H9 (cell line): Measurements from ENCODE around the gene RPRD1B. TPM values are rescaled to one million over a fixed set of nuclear protein-coding genes. Genes with fewer than 3 reads are reported as not detected.

Experiments used
- DNase-seq: peaks from one replicate; pipeline ENCODE4 v3.0.0-alpha.2; 2017
- H2AFZ ChIP-seq: one replicate; pipeline ENCODE4 v1.6.1; 2013; ENCODE audit warnings: mild to moderate bottlenecking, low read length, control low read depth, moderate library complexity
- H2AK5ac ChIP-seq: 2 replicates; pipeline ENCODE4 v1.6.1; 2013; ENCODE audit warnings: low read length, control low read depth, mixed read lengths; ENCODE audit not compliant: insufficient read length
- H2BK120ac ChIP-seq: one replicate; pipeline ENCODE4 v1.6.1; 2013; ENCODE audit warnings: low read depth, mild to moderate bottlenecking, low read length, control low read depth, inconsistent platforms; ENCODE audit not compliant: poor library complexity, severe bottlenecking
- H2BK12ac ChIP-seq: 2 replicates; pipeline ENCODE4 v1.6.1; 2013; ENCODE audit warnings: low read length, control low read depth, mixed read lengths, low read depth; ENCODE audit not compliant: insufficient read length
- H2BK15ac ChIP-seq: 2 replicates; pipeline ENCODE4 v1.6.1; 2013; ENCODE audit warnings: low read depth, low read length, control low read depth
- H2BK20ac ChIP-seq: one replicate; pipeline ENCODE4 v1.6.1; 2013; ENCODE audit warnings: low read depth, mild to moderate bottlenecking, low read length, control low read depth, inconsistent platforms; ENCODE audit not compliant: poor library complexity, severe bottlenecking
- H2BK5ac ChIP-seq: 2 replicates; pipeline ENCODE4 v1.6.1; 2013; ENCODE audit warnings: low read length, control low read depth, mixed read lengths; ENCODE audit not compliant: insufficient read length
- H3K14ac ChIP-seq: 2 replicates; pipeline ENCODE4 v1.6.1; 2013; ENCODE audit warnings: low read length, control low read depth; ENCODE audit not compliant: insufficient read depth
- H3K18ac ChIP-seq: 2 replicates; pipeline ENCODE4 v1.6.1; 2013; ENCODE audit warnings: low read depth, mild to moderate bottlenecking, mixed read lengths, low read length, control low read depth; ENCODE audit not compliant: insufficient read length
- H3K23ac ChIP-seq: 2 replicates; pipeline ENCODE4 v1.6.1; 2013; ENCODE audit warnings: low read length, control low read depth, mixed read lengths, low read depth; ENCODE audit not compliant: insufficient read length
- H3K23me2 ChIP-seq: 2 replicates; pipeline ENCODE4 v1.6.1; 2013; ENCODE audit warnings: low read depth, mild to moderate bottlenecking, mixed read lengths, low read length, control low read depth; ENCODE audit not compliant: insufficient read length, poor library complexity, severe bottlenecking
- H3K27ac ChIP-seq: 2 replicates; pipeline ENCODE4 v1.5.1; 2013; ENCODE audit warnings: low read length, control low read depth, mixed read lengths, low read depth; ENCODE audit not compliant: insufficient read length
- H3K27me3 ChIP-seq: 2 replicates; pipeline ENCODE4 v1.6.1; 2013; ENCODE audit warnings: low read length, control low read depth, inconsistent platforms; ENCODE audit not compliant: insufficient read depth
- H3K4ac ChIP-seq: 2 replicates; pipeline ENCODE4 v1.6.1; 2013; ENCODE audit warnings: low read depth, mild to moderate bottlenecking, control low read depth, inconsistent platforms, low read length, moderate library complexity
- H3K4me1 ChIP-seq: 2 replicates; pipeline ENCODE4 v1.6.1; 2013; ENCODE audit warnings: low read length, control low read depth, inconsistent platforms; ENCODE audit not compliant: insufficient read depth
- H3K4me2 ChIP-seq: 2 replicates; pipeline ENCODE4 v1.6.1; 2013; ENCODE audit warnings: low read length, control low read depth, mixed read lengths; ENCODE audit not compliant: insufficient read length, insufficient read depth
- H3K56ac ChIP-seq: 2 replicates; pipeline ENCODE4 v1.6.1; 2013; ENCODE audit warnings: low read depth, mild to moderate bottlenecking, mixed read lengths, low read length, control low read depth; ENCODE audit not compliant: insufficient read length
- H3K79me1 ChIP-seq: 2 replicates; pipeline ENCODE4 v1.6.1; 2013; ENCODE audit warnings: low read depth, mild to moderate bottlenecking, moderate library complexity, low read length, control low read depth, inconsistent platforms; ENCODE audit not compliant: insufficient read depth, poor library complexity, severe bottlenecking
- H3K79me2 ChIP-seq: 2 replicates; pipeline ENCODE4 v1.6.1; 2013; ENCODE audit warnings: low read length, control low read depth, inconsistent platforms; ENCODE audit not compliant: insufficient read depth
- H3K9ac ChIP-seq: 2 replicates; pipeline ENCODE4 v1.6.1; 2013; ENCODE audit warnings: low read length, control low read depth, mixed read lengths; ENCODE audit not compliant: insufficient read length; ENCODE audit errors: extremely low read depth
- H3K9me3 ChIP-seq: one replicate; pipeline ENCODE4 v1.6.1; 2013; ENCODE audit warnings: low read depth, low read length, inconsistent platforms; ENCODE audit not compliant: control insufficient read depth
- H3T11ph ChIP-seq: one replicate; pipeline ENCODE4 v1.6.1; 2013; ENCODE audit warnings: mild to moderate bottlenecking, low read length, control low read depth, inconsistent platforms
- H4K20me1 ChIP-seq: one replicate; pipeline ENCODE4 v1.6.1; 2013; ENCODE audit not compliant: control insufficient read depth, insufficient read length, insufficient read depth
- H4K5ac ChIP-seq: 2 replicates; pipeline ENCODE4 v1.6.1; 2013; ENCODE audit warnings: low read depth, mild to moderate bottlenecking, mixed read lengths, low read length, control low read depth; ENCODE audit not compliant: insufficient read length
- H4K8ac ChIP-seq: replicated peaks from 2 replicates; pipeline ENCODE4 v1.6.1; 2013; ENCODE audit warnings: low read length, control low read depth, mixed read lengths, low read depth; ENCODE audit not compliant: insufficient read length
- H4K91ac ChIP-seq: 2 replicates; pipeline ENCODE4 v1.6.1; 2013; ENCODE audit warnings: low read depth, mild to moderate bottlenecking, moderate library complexity, mixed read lengths, low read length, control low read depth; ENCODE audit not compliant: insufficient read length
- H3K27ac Mint-ChIP-seq, 3 experiments: 2 replicates in 2 of 3; 3 replicates in 1 of 3; pipeline ENCODE4 v1.8.0; 2020 to 2021; ENCODE audit warnings: mixed read lengths in 3 of 3, mild to moderate bottlenecking in 1 of 3, moderate library complexity in 1 of 3
- H3K27me3 Mint-ChIP-seq: 2 replicates; pipeline ENCODE4 v1.8.0; 2021; ENCODE audit warnings: low read depth, mild to moderate bottlenecking, moderate library complexity, mixed read lengths
- H3K36me3 Mint-ChIP-seq, 3 experiments: 2 replicates in 2 of 3; 3 replicates in 1 of 3; pipeline ENCODE4 v1.8.0; 2020 to 2021; ENCODE audit warnings: low read depth in 3 of 3, mixed read lengths in 3 of 3; ENCODE audit not compliant: insufficient read depth in 1 of 3
- H3K4me1 Mint-ChIP-seq, 2 experiments: 2 replicates each; pipeline ENCODE4 v1.8.0; 2020; ENCODE audit warnings: mixed read lengths in 2 of 2
- H3K4me3 Mint-ChIP-seq, 2 experiments: 2 replicates in 1 of 2; 3 replicates in 1 of 2; pipeline ENCODE4 v1.8.0; 2020 to 2021; ENCODE audit warnings: mild to moderate bottlenecking in 2 of 2, mixed read lengths in 2 of 2, moderate library complexity in 1 of 2
- H3K9me3 Mint-ChIP-seq, 2 experiments: 2 replicates in 1 of 2; 3 replicates in 1 of 2; pipeline ENCODE4 v1.8.0; 2020; ENCODE audit warnings: mild to moderate bottlenecking in 2 of 2, mixed read lengths in 2 of 2, moderate library complexity in 1 of 2
- WGBS: extraction: QIAGEN DNeasy Blood & Tissue Kit; methylation state at CpG from one replicate; pipeline ENCODE4 v1.1.7; 2013; ENCODE audit warnings: missing lambda C conversion rate, low lambda C conversion rate, mixed read lengths; ENCODE audit not compliant: insufficient read length; ENCODE audit errors: extremely low coverage; 5-methylcytosine and 5-hydroxymethylcytosine counted together
- total RNA-seq: library from RNA; stranded (reverse); gene quantifications from 2 replicates; pipeline ENCODE4 v1.2.1, GENCODE V29; 2021
- TF ChIP-seq, protein P1 (sequence below): fragments of 200-600 bp; sonication (generic); conservative IDR thresholded peaks from 3 replicates; pipeline ENCODE4 v1.8.0; 2021; ENCODE audit warnings: antibody characterized with exemption, mild to moderate bottlenecking

Gene RPRD1B
- total RNA-seq, 1 experiment from 2014 or later: 34.3 TPM

DNA sequence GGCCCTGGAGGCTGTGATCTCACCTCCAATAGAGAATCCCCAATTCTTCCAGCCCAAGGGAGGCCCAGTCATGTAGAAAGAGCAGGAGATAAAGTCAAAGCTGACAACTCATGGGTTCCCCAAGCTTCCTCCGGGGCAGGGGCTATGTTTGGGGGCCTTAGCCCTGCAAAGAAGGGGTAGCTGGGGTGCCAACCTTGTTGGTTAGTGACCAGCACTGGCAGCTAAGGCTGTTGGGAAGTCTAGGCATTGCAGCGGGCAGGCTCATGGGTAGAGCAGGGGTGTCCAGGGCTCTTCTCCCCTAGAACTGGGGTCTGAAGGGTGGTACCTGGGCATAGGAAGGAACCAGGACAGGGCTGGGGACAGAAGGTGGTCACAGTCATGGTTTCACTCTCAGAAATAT lies 95.1 kb downstream of the RPRD1B start:
- no peak overlapping the region for H2BK5ac ChIP-seq
- no peak overlapping the region for H4K91ac ChIP-seq
- H2AK5ac ChIP-seq: no peak overlapping the region
- H2BK15ac ChIP-seq: no peak overlapping the region
- H3K18ac ChIP-seq: no peak overlapping the region
- H3K23me2 ChIP-seq: no peaks in the 10 kb centered on the region
- no peak overlapping the region for H3T11ph ChIP-seq
- H3K27ac ChIP-seq: no peak overlapping the region
- H4K5ac ChIP-seq: no peak overlapping the region
- no peaks in the 10 kb centered on the region for H3K79me1 ChIP-seq
- Mint-ChIP-seq H3K4me3 (no peak overlapping the region), H3K4me1 (no peaks in the 10 kb centered on the region), H3K36me3 (no peaks in the 10 kb centered on the region), H3K27ac (no peak overlapping the region), H3K9me3 (no peaks in the 10 kb centered on the region), H3K27me3 (no peaks in the 10 kb centered on the region; the same call in none of the 2 replicates)
- H2AFZ ChIP-seq: no peak overlapping the region
- no peak overlapping the region for H2BK20ac ChIP-seq
- H3K4me1 ChIP-seq: no peaks in the 10 kb centered on the region
- no peak for DNase-seq
- no peaks in the 10 kb centered on the region for H4K20me1 ChIP-seq
- no peaks in the 10 kb centered on the region for H3K27me3 ChIP-seq
- no peak overlapping the region for H2BK12ac ChIP-seq
- TF ChIP-seq, protein P1, sequence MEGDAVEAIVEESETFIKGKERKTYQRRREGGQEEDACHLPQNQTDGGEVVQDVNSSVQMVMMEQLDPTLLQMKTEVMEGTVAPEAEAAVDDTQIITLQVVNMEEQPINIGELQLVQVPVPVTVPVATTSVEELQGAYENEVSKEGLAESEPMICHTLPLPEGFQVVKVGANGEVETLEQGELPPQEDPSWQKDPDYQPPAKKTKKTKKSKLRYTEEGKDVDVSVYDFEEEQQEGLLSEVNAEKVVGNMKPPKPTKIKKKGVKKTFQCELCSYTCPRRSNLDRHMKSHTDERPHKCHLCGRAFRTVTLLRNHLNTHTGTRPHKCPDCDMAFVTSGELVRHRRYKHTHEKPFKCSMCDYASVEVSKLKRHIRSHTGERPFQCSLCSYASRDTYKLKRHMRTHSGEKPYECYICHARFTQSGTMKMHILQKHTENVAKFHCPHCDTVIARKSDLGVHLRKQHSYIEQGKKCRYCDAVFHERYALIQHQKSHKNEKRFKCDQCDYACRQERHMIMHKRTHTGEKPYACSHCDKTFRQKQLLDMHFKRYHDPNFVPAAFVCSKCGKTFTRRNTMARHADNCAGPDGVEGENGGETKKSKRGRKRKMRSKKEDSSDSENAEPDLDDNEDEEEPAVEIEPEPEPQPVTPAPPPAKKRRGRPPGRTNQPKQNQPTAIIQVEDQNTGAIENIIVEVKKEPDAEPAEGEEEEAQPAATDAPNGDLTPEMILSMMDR: no peak
- H3K4me2 ChIP-seq: no peak overlapping the region
- H3K14ac ChIP-seq: no peak overlapping the region
- no peak overlapping the region for H2BK120ac ChIP-seq
- H4K8ac ChIP-seq: no peak overlapping the region
- WGBS: no CpG with 5 or more reads among the region's 2 CpGs
- H3K23ac ChIP-seq: no peak overlapping the region
- H3K4ac ChIP-seq: no peak overlapping the region
- H3K9ac ChIP-seq: no peak overlapping the region
- no peaks in the 10 kb centered on the region for H3K9me3 ChIP-seq
- no peak overlapping the region for H3K56ac ChIP-seq
- H3K79me2 ChIP-seq: no peaks in the 10 kb centered on the region
